Panc1 (cell line): Measurements from ENCODE around the gene KRT222. TPM values are rescaled to one million over a fixed set of nuclear protein-coding genes. Genes with fewer than 3 reads are reported as not detected.

Experiments
- ATAC-seq: fragments of 200-7000 bp; cut with Tn5 transposase; 2 replicates; pipeline ENCODE4 v1.9.1; 2020; ENCODE audit warnings: mild to moderate bottlenecking, moderate library complexity
- BruUV-seq: library from RNA; stranded (reverse); fragments of 400-500 nt; replicated peaks from 2 replicates; lab custom pipeline; 2021; lab: Mats Ljungman, UMichigan
- CTCF ChIA-PET: fragments of 300-600 bp; sonication (Branson Sonifier 250); formaldehyde crosslinking; loops from one replicate; lab custom pipeline; 2022; ENCODE audit warnings: antibody characterized with exemption; lab: Charles Lee
- POLR2A ChIA-PET: fragments of 300-600 bp; sonication (Branson Sonifier 250); formaldehyde crosslinking; loops from one replicate; lab custom pipeline; 2022; ENCODE audit warnings: antibody characterized with exemption; lab: Charles Lee
- DNase-seq: peaks from one replicate; pipeline ENCODE4 v3.0.0-alpha.2; 2010; ENCODE audit warnings: low read depth, low spot score
- H3K27ac ChIP-seq: 2 replicates; pipeline ENCODE4 v1.5.1; 2011; ENCODE audit warnings: mild to moderate bottlenecking, low read length, inconsistent platforms
- H3K27me3 ChIP-seq: fragments of 200-500 bp; sonication (Bioruptor generic); 2 replicates; pipeline ENCODE4 v1.6.0; 2014; ENCODE audit warnings: low read length, inconsistent platforms; ENCODE audit not compliant: control insufficient read depth, insufficient read depth
- H3K36me3 ChIP-seq: fragments of 200-500 bp; sonication (Bioruptor generic); 2 replicates; pipeline ENCODE4 v1.5.1; 2014; ENCODE audit warnings: inconsistent platforms, mild to moderate bottlenecking, low read length, moderate library complexity; ENCODE audit not compliant: control insufficient read depth, insufficient read depth
- H3K4me1 ChIP-seq: 2 replicates; pipeline ENCODE4 v1.5.1; 2011; ENCODE audit warnings: inconsistent platforms, mild to moderate bottlenecking, low read length, moderate library complexity; ENCODE audit not compliant: control insufficient read depth, insufficient read depth
- H3K4me3 ChIP-seq, 2 experiments: 2 replicates each; pipeline ENCODE4 v1.5.1; 2011 to 2012; ENCODE audit warnings: low read depth in 2 of 2, low read length in 2 of 2, mild to moderate bottlenecking in 2 of 2, inconsistent platforms in 1 of 2, moderate library complexity in 1 of 2
- H3K9me3 ChIP-seq: fragments of 200-500 bp; sonication (Bioruptor generic); 2 replicates; pipeline ENCODE4 v1.5.1; 2014; ENCODE audit warnings: low read depth, mild to moderate bottlenecking, inconsistent platforms, low read length, moderate library complexity; ENCODE audit not compliant: control insufficient read depth, insufficient read depth
- POLR2AphosphoS5 ChIP-seq: IDR thresholded peaks from 2 replicates; pipeline ENCODE4 v1.6.1; 2012; ENCODE audit warnings: mild to moderate bottlenecking, low read depth, low read length, moderate library complexity
- REST ChIP-seq, 2 experiments: IDR thresholded peaks; 2 replicates each; pipeline ENCODE4 v1.6.1; 2011 to 2012; ENCODE audit warnings: low read depth in 2 of 2, control low read depth in 1 of 2, low read length in 1 of 2, mild to moderate bottlenecking in 1 of 2, moderate library complexity in 1 of 2; ENCODE audit not compliant: insufficient read depth in 1 of 2
- SIN3A ChIP-seq: IDR thresholded peaks from 2 replicates; pipeline ENCODE4 v1.6.1; 2012; ENCODE audit warnings: low read depth, mild to moderate bottlenecking, low read length, moderate library complexity, borderline replicate concordance; ENCODE audit not compliant: insufficient read depth
- TCF7L2 ChIP-seq: IDR thresholded peaks from 2 replicates; pipeline ENCODE4 v1.6.1; 2011; ENCODE audit warnings: mild to moderate bottlenecking, low read depth, low read length, inconsistent platforms
- in situ Hi-C: cut with HindIII; loops from 2 replicates; pipeline ENCODE4 v1.10.0; 2016; ENCODE audit warnings: low sequenced_read_pairs, low pct_unique_long_range_greater_than_20kb
- intact Hi-C: fragments of 100-400 bp; cut with micrococcal nuclease; formaldehyde crosslinking; loops from one replicate; pipeline ENCODE4 v1.10.0; 2022; ENCODE audit not compliant: unreplicated experiment
- total RNA-seq: library from RNA; stranded (reverse); gene quantifications from one replicate; pipeline ENCODE4 v1.2.1, GENCODE V29; 2021; ENCODE audit not compliant: unreplicated experiment
- TF ChIP-seq, protein P1 (sequence below): fragments of 450-650 bp; IDR thresholded peaks from 2 replicates; pipeline ENCODE4 v1.5.1; 2017; ENCODE audit warnings: mild to moderate bottlenecking

The KRT222 gene
- total RNA-seq, 1 experiment from 2014 or later, result not detected

DNA sequence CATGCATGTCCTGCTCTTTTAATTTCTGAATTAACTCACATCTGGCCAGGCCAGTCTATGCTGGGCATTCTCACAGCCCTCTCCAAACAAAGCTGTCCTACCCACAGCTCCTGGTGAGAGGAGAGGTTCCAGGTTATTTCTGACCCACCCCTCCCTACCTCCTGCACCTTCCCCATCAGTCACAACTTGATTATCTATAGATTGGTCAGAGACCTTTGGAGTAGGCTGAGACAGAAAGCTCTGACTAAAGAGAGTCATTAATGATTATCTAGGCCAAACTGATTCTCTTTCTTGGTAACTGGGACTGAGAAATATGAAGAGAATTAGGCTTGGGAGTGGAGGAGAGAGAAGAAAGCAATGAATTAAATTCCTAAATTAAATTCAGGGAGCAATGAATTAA lies 1.4 kb upstream of the KRT222 start:
- DNase-seq (no peak), ATAC-seq (no peak)
- TF ChIP-seq, protein P1, sequence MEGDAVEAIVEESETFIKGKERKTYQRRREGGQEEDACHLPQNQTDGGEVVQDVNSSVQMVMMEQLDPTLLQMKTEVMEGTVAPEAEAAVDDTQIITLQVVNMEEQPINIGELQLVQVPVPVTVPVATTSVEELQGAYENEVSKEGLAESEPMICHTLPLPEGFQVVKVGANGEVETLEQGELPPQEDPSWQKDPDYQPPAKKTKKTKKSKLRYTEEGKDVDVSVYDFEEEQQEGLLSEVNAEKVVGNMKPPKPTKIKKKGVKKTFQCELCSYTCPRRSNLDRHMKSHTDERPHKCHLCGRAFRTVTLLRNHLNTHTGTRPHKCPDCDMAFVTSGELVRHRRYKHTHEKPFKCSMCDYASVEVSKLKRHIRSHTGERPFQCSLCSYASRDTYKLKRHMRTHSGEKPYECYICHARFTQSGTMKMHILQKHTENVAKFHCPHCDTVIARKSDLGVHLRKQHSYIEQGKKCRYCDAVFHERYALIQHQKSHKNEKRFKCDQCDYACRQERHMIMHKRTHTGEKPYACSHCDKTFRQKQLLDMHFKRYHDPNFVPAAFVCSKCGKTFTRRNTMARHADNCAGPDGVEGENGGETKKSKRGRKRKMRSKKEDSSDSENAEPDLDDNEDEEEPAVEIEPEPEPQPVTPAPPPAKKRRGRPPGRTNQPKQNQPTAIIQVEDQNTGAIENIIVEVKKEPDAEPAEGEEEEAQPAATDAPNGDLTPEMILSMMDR, result no peak
- TF ChIP-seq POLR2AphosphoS5, result no peak
- no peak for TF ChIP-seq TCF7L2
- no peak for TF ChIP-seq SIN3A
- TF ChIP-seq REST (IDR thresholded peaks at IDR 0.05; ENCODE audit: insufficient read depth in 1 of 2, low read depth in 2 of 2, low read length in 1 of 2), result no peak
- Histone ChIP-seq H3K36me3 (no peaks in the 10 kb centered on the region), H3K27ac (no peak overlapping the region), H3K9me3 (no peaks in the 10 kb centered on the region), H3K27me3 (peaks cover 13% of the 10 kb centered on the region), H3K4me3 (no peak overlapping the region), H3K4me1 (0 out of 2 replicates have a peak, but pooled peaks cover 3% of the 10 kb centered on the region)
- in situ Hi-C loops, result no loop called here
- ChIA-PET POLR2A (no interaction called here), CTCF (no interaction called here)
- intact Hi-C loops, result no loop called here
- BruUV-seq, result no TSS peak

DNA sequence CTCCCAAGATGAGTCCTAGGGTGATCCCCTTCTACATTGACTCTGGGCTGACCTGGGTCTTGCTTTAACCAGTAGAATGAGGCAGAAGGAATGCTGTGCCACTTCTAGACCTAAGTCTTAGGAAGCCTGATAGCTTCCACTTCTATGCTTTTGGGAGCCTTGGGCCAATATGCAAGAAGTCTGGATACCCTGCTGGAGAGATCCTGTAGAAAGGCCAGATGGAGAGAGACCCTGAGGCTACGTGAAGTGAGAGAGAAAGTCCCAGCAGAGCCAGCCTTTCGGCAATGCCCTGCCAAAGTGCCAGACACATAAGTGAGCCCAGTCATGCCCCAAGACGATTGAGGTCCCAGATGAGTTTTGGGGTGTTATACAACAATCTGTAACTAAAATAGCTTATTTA lies 1.7 kb downstream of the KRT222 start:
- DNase-seq (no peak), ATAC-seq (peak; percentile 34; the same call in 1 of the 2 replicates)
- Histone ChIP-seq H3K9me3 (no peaks in the 10 kb centered on the region), H3K27ac (no peak overlapping the region), H3K4me3 (no peak overlapping the region), H3K4me1 (0 out of 2 replicates have a peak, but pooled peaks cover 3% of the 10 kb centered on the region), H3K36me3 (no peaks in the 10 kb centered on the region), H3K27me3 (peaks cover 13% of the 10 kb centered on the region)
- in situ Hi-C loops (no loop called here), intact Hi-C loops (no loop called here)
- POLR2A ChIA-PET, result no interaction called here
- TF ChIP-seq, protein P1, result no peak
- TF ChIP-seq REST (IDR thresholded peaks at IDR 0.05; ENCODE audit: insufficient read depth in 1 of 2, low read depth in 2 of 2, low read length in 1 of 2), result no peak
- TF ChIP-seq POLR2AphosphoS5, result no peak
- TF ChIP-seq SIN3A, result no peak
- TF ChIP-seq TCF7L2, result no peak
- CTCF ChIA-PET, result no interaction called here
- no TSS peak for BruUV-seq
